GM12865 (cell line): ENCODE data around the gene MYH15.
A peak's percentile ranks its signal among the peaks of the same experiment; 100 is the strongest.

Source experiments
- DNase-seq: peaks from one replicate; pipeline ENCODE4 v3.0.0; 2010; ENCODE audit warnings: low read depth
- H3K4me3 ChIP-seq: 2 replicates; pipeline ENCODE4 v1.5.1; 2011; ENCODE audit warnings: mild to moderate bottlenecking, low read depth, low read length, control low read depth
- TF ChIP-seq, protein P1 (sequence below): IDR thresholded peaks from 2 replicates; pipeline ENCODE4 v1.5.1; 2011; ENCODE audit warnings: low read length, control low read depth, low read depth, inconsistent platforms; ENCODE audit not compliant: insufficient read depth; ENCODE audit errors: missing control alignments

MYH15 gene

DNA sequence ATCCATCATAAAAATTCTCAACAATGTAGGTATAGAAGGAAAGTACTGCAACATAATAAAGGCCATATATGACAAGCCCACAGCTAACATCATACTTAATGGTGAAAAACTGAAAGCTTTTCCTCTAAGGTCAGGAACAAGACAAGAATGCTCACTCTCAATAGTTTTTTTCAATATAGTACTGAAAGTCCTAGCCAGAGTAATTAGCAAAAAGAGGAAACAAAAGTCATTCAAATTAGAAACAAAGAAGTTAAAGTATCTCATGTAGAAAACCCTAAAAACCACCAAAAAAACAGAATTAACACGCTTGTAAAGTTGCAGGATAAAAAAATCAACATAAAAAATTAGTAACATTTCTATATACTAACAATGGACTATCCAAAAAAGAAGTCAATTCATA, 61.8 kb downstream of the MYH15 start:
- DNase-seq, result peak; percentile 22
- TF ChIP-seq, protein P1, sequence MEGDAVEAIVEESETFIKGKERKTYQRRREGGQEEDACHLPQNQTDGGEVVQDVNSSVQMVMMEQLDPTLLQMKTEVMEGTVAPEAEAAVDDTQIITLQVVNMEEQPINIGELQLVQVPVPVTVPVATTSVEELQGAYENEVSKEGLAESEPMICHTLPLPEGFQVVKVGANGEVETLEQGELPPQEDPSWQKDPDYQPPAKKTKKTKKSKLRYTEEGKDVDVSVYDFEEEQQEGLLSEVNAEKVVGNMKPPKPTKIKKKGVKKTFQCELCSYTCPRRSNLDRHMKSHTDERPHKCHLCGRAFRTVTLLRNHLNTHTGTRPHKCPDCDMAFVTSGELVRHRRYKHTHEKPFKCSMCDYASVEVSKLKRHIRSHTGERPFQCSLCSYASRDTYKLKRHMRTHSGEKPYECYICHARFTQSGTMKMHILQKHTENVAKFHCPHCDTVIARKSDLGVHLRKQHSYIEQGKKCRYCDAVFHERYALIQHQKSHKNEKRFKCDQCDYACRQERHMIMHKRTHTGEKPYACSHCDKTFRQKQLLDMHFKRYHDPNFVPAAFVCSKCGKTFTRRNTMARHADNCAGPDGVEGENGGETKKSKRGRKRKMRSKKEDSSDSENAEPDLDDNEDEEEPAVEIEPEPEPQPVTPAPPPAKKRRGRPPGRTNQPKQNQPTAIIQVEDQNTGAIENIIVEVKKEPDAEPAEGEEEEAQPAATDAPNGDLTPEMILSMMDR, result no peak
- no peak overlapping the region for H3K4me3 ChIP-seq

DNA sequence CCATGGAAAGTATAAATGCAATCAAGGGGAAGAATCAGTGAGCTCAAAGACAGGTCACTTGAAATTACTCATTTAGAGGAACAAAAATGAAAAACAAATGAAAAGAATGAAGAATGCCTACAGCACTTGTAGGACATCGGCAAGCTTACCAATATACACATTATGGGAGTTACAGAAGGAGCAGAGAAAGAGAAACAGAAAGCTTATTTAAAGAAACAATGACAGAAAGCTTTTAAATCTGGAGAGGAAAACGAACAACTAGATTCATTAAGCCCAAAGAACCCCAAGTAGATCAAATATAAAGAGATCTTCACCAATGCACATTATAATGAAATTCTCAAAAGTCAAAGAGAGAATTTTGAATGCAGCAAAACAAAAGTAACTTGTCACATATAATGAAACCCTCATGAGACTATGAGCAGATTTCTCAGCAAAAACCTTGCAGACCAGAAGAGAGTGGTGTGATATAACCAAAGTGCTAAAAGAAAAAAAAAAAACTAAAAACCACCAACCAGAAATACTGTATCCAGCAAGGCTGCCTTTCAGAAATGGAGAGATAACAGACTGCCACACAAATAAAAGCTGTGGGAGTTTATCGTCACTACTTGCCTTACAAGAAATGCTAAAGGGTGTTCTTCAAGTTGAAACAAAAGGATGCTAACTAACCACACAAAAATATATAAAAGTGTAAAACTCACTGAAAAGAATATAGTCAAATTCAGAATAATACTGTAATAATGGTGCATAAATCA, 63.1 kb downstream of the MYH15 start:
- TF ChIP-seq, protein P1, result no peak
- H3K4me3 ChIP-seq, result no peak overlapping the region
- no peak for DNase-seq

DNA sequence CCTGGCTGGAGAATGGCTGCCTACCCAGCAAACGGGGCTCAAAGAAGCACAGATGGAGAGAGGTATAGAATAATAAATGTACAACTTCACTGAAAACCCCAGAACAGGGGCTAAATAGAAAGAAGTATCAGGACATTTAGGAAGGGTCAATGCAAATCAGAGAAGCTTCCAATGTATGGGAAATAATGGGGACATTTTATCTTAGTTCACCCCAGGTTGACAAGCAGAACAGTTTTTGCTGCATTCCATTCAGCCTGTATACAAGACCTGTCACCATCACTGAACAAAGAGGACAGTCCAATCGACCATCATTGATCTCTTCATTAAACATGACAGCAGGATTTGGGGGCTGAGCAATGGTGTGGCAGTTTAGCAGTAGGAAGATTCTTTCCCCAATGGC, 68.1 kb downstream of the MYH15 start:
- H3K4me3 ChIP-seq, result no peak overlapping the region
- no peak for DNase-seq
- TF ChIP-seq, protein P1, result no peak

DNA sequence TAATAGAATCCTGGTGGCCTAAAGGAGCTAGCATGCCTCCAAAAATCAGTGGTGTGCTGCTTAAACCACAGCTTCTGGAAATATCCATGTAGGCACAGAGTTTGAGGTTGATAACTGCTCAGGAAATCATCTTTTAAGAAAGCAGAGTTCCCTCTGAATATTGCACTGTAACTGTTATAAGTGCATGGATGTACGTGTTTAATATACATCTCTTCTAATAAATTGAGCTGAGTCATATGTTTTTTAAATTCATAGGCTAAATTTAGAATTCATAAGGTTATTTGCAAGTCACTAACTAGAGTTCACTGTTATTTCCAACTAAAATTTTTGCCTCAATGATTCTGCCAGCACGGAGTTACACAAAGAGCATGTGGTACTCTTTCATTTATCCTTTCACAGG, 68.9 kb downstream of the MYH15 start:
- no peak overlapping the region for H3K4me3 ChIP-seq
- no peak for DNase-seq
- TF ChIP-seq, protein P1, result no peak

DNA sequence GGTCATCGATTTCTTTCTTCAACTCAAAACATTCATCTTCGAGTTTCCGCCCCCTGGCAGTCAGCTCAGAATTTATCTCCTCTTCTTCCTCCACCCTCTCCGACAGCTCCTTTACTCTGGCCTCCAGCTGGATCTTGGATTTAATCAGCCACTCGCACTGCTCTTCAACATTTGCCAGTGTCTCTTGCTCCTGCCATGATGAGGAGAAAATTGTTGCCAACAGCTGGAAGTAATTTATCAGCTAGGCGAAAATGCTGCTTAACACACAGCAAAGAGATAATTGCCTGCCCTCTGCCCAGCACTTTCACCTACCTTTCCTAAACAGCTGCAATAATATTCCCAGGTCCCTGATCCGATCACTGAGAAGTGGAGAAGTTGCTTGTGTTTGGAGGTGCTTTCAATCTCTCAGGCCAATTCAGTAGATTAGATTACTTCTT, 69.3 kb downstream of the MYH15 start:
- H3K4me3 ChIP-seq, result no peak overlapping the region
- no peak for DNase-seq
- TF ChIP-seq, protein P1, result no peak

DNA sequence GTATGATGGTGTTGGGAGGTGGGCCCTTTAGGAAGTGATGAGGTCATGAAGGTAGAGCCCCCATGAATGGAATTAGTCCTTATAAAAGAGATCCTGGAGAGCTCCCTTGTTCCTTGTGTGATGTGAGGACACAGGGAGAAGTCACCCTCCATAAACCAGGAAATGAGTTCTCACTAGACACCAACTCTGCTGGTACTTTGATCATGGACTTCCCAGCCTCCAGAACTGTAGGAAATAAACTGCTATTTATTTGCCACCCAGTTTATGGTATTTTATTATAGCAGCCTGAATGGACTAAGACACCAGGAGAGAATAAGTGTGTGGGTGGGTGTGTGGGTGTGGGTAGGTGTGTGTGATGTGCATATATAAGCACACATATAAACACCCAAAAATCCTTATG, 71.9 kb downstream of the MYH15 start:
- TF ChIP-seq, protein P1, result no peak

DNA sequence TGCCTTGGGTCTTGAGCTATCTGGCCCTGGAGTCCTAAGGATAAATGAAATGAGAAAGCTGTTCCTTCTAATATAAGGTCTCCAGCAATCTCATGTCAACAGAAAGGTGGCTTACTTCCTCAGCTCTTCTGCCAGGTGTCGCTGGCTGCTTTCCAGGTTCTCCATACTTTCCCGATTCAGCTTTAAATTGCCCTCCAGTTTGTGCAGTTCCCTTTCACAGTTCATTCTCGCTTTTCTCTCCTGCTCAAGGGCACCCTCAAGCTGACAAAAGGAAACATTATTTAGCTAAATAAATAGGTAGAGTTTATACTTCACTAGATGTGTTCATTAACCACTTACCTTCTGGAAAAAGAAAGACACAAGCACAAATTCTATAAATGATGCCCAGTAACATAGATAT, 73.0 kb downstream of the MYH15 start:
- H3K4me3 ChIP-seq, result no peak overlapping the region
- TF ChIP-seq, protein P1, result no peak
- DNase-seq, result no peak

More for the DNA sequence above, 71.9 kb downstream of the MYH15 start:
- no peak for DNase-seq
- H3K4me3 ChIP-seq, result no peak overlapping the region
